ENCODE measurements around the gene CD80. TPM values are rescaled to one million over a fixed set of nuclear protein-coding genes. Genes with fewer than 3 reads are reported as not detected.
"Not testable (repeated sequence)": the region's sequence is repeated elsewhere in the genome, so short reads cannot be mapped to it uniquely, and the experiment has no call there.

The CD80 gene
- total RNA-seq, 1 donor from 2014 or later: 7.9 TPM

GRCh38 chr3:119553823-119554415 is 5.5 kb downstream of the CD80 start:
- no peak for ATAC-seq

GRCh38 chr3:119552928-119553327 is 6.5 kb downstream of the CD80 start:
- H3K9me3 ChIP-seq; H3K27me3 ChIP-seq; H3K36me3 ChIP-seq; DNase-seq; H3K4me3 ChIP-seq; ATAC-seq; intact Hi-C loops (cut with DNase I); H3K27ac ChIP-seq: not testable (repeated sequence)
- peaks cover 10% of the 10 kb centered on the region for H3K4me1 ChIP-seq

More at GRCh38 chr3:119553823-119554415, 5.5 kb downstream of the CD80 start:
- Histone ChIP-seq H3K9me3 (no peaks in the 10 kb centered on the region), H3K27me3 (no peaks in the 10 kb centered on the region), H3K4me1 (peaks cover 10% of the 10 kb centered on the region), H3K27ac (no peak overlapping the region), H3K36me3 (no peaks in the 10 kb centered on the region), H3K4me3 (no peak overlapping the region)
- no peak for TF ChIP-seq CTCF (IDR thresholded peaks at IDR 0.05)
- DNase-seq: no peak
- intact Hi-C loops (cut with DNase I): no loop called here

GRCh38 chr3:119551598-119551997 is 7.8 kb downstream of the CD80 start:
- H3K9me3 ChIP-seq: no peaks in the 10 kb centered on the region
- ATAC-seq: no peak
- no peak for TF ChIP-seq CTCF (IDR thresholded peaks at IDR 0.05)
- H3K27me3 ChIP-seq: no peaks in the 10 kb centered on the region
- intact Hi-C loops (cut with DNase I): no loop called here
- H3K36me3 ChIP-seq: no peaks in the 10 kb centered on the region
- DNase-seq: no peak
- no peak overlapping the region for H3K27ac ChIP-seq
- no peak overlapping the region for H3K4me3 ChIP-seq
- H3K4me1 ChIP-seq: peaks cover 10% of the 10 kb centered on the region

- no peak for TF ChIP-seq CTCF (IDR thresholded peaks at IDR 0.05)
- no peak overlapping the region for H3K4me3 ChIP-seq
- DNase-seq: no peak
- intact Hi-C loops (cut with DNase I): no loop called here
- no peaks in the 10 kb centered on the region for H3K27me3 ChIP-seq
- no peak for ATAC-seq
- no peaks in the 10 kb centered on the region for H3K36me3 ChIP-seq
- H3K9me3 ChIP-seq: no peaks in the 10 kb centered on the region
- H3K4me1 ChIP-seq: peaks cover 3% of the 10 kb centered on the region
- no peak overlapping the region for H3K27ac ChIP-seq
Observed at GRCh38 chr3:119550192-119550910, 9.1 kb downstream of the CD80 start.

GRCh38 chr3:119548341-119548740 is 11.1 kb downstream of the CD80 start:
- Histone ChIP-seq H3K4me3 (no peak overlapping the region), H3K36me3 (peaks cover 4% of the 10 kb centered on the region), H3K27ac (no peak overlapping the region), H3K4me1 (no peaks in the 10 kb centered on the region), H3K27me3 (no peaks in the 10 kb centered on the region), H3K9me3 (no peaks in the 10 kb centered on the region)
- no peak for TF ChIP-seq CTCF (IDR thresholded peaks at IDR 0.05)
- intact Hi-C loops (cut with DNase I): no loop called here
- DNase-seq: no peak
- ATAC-seq: no peak

GRCh38 chr3:119547227-119547626 is 12.2 kb downstream of the CD80 start:
- Histone ChIP-seq H3K4me3 (no peak overlapping the region), H3K36me3 (peaks cover 4% of the 10 kb centered on the region), H3K27ac (no peak overlapping the region), H3K27me3 (no peaks in the 10 kb centered on the region), H3K4me1 (no peaks in the 10 kb centered on the region), H3K9me3 (no peaks in the 10 kb centered on the region)
- no peak for TF ChIP-seq CTCF (IDR thresholded peaks at IDR 0.05)
- DNase-seq (no peak), ATAC-seq (no peak)
- intact Hi-C loops (cut with DNase I): no loop called here
